ENCODE data around the gene C19orf67.

GRCh38 chr19:14039181-14039580, 46.4 kb downstream of the C19orf67 start:
- TF ChIP-seq SIN3A (IDR thresholded peaks at IDR 0.05; ENCODE audit: borderline replicate concordance, insufficient read depth, low read depth, low read length) = no peak
- TF ChIP-seq REST (IDR thresholded peaks at IDR 0.05; ENCODE audit: insufficient read depth in 1 of 2, low read depth in 2 of 2, low read length in 1 of 2) = no peak
- TF ChIP-seq CTCF (IDR thresholded peaks at IDR 0.05) = no peak
- TF ChIP-seq TCF7L2 (IDR thresholded peaks at IDR 0.05; ENCODE audit: low read depth, low read length) = no peak

Measured in Panc1 (cell line).